Thoracic aorta (tissue), 2 donors: ENCODE measurements around the gene SPOCK2. TPM values are rescaled to one million over a fixed set of nuclear protein-coding genes. Genes with fewer than 3 reads are reported as not detected.
A peak's percentile ranks its signal among the peaks of the same experiment; 100 is the strongest.

ENCODE experiments used
- ATAC-seq: fragments of 150-250 bp; one replicate; pipeline ENCODE4 v1.8.0; 2017; ENCODE audit warnings: low read depth; ENCODE audit not compliant: insufficient number of reproducible peaks, low FRiP score
- DNase-seq: peaks from one replicate; pipeline ENCODE4 v3.0.0-alpha.2; 2020; ENCODE audit warnings: low spot score
- H3K27ac ChIP-seq, 2 donors: fragments of 200-600 bp; sonication (generic); 1 replicate in 1 of 2; 2 replicates in 1 of 2; pipeline ENCODE4 v1.5.1; 2016; ENCODE audit warnings: mild to moderate bottlenecking in 2 of 2, moderate library complexity in 2 of 2
- H3K27me3 ChIP-seq: fragments of 200-600 bp; sonication (generic); replicated peaks from 2 replicates; pipeline ENCODE4 v1.6.0; 2016; ENCODE audit warnings: mild to moderate bottlenecking; ENCODE audit not compliant: insufficient read depth
- H3K36me3 ChIP-seq: fragments of 200-600 bp; sonication (generic); one replicate; pipeline ENCODE4 v1.5.1; 2016
- H3K4me1 ChIP-seq, 2 donors: fragments of 200-600 bp; sonication (generic); 1 replicate in 1 of 2; 2 replicates in 1 of 2; pipeline versions ENCODE4 v1.5.1 to v1.6.0; 2016; ENCODE audit warnings: low read depth in 2 of 2, mild to moderate bottlenecking in 1 of 2; ENCODE audit not compliant: control insufficient read depth in 1 of 2
- H3K4me3 ChIP-seq: fragments of 200-600 bp; sonication (generic); 2 replicates; pipeline ENCODE4 v1.5.1; 2016; ENCODE audit warnings: mild to moderate bottlenecking
- H3K9me3 ChIP-seq: fragments of 200-600 bp; sonication (generic); 2 replicates; pipeline ENCODE4 v1.5.1; 2016
- total RNA-seq, 2 donors: library from RNA; depleted of rRNA; stranded (reverse); fragments of >200 nt; gene quantifications; one replicate each; pipeline versions ENCODE4 v1.1.0 to v1.2.3, GENCODE V29; 2016
- TF ChIP-seq, protein P1 (sequence below): fragments of 200-600 bp; sonication (generic); IDR thresholded peaks from one replicate; pipeline ENCODE4 v1.5.1; 2019; ENCODE audit warnings: antibody characterized with exemption

The SPOCK2 gene
- total RNA-seq, 2 donors from 2014 or later, result 3.5 to 13.8 TPM

- Histone ChIP-seq H3K9me3 (no peaks in the 10 kb centered on the region), H3K36me3 (peaks cover 10% of the 10 kb centered on the region), H3K4me1 (peaks cover 18 to 66% of the 10 kb centered on the region in 2 donors), H3K27ac (peak overlapping the region; percentile 38 to 45), H3K4me3 (peak overlapping the region; percentile 12), H3K27me3 (no peaks in the 10 kb centered on the region)
- TF ChIP-seq, protein P1, sequence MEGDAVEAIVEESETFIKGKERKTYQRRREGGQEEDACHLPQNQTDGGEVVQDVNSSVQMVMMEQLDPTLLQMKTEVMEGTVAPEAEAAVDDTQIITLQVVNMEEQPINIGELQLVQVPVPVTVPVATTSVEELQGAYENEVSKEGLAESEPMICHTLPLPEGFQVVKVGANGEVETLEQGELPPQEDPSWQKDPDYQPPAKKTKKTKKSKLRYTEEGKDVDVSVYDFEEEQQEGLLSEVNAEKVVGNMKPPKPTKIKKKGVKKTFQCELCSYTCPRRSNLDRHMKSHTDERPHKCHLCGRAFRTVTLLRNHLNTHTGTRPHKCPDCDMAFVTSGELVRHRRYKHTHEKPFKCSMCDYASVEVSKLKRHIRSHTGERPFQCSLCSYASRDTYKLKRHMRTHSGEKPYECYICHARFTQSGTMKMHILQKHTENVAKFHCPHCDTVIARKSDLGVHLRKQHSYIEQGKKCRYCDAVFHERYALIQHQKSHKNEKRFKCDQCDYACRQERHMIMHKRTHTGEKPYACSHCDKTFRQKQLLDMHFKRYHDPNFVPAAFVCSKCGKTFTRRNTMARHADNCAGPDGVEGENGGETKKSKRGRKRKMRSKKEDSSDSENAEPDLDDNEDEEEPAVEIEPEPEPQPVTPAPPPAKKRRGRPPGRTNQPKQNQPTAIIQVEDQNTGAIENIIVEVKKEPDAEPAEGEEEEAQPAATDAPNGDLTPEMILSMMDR, result no peak
- DNase-seq, result no peak
- ATAC-seq, result no peak
These were observed 71.6 kb downstream of the SPOCK2 start for GRCh38 chr10:72016608-72017300.

- peaks cover 22 to 62% of the 10 kb centered on the region in 2 donors for H3K4me1 ChIP-seq
- no peak for DNase-seq
- TF ChIP-seq, protein P1, result no peak
- no peak for ATAC-seq
- no peaks in the 10 kb centered on the region for H3K27me3 ChIP-seq
- peaks cover 13% of the 10 kb centered on the region for H3K36me3 ChIP-seq
- no peak overlapping the region for H3K4me3 ChIP-seq
- no peaks in the 10 kb centered on the region for H3K9me3 ChIP-seq
- no peak overlapping the region for H3K27ac ChIP-seq
These were observed 72.5 kb downstream of the SPOCK2 start for GRCh38 chr10:72015841-72016240.

GRCh38 chr10:72014785-72015480 is 73.4 kb downstream of the SPOCK2 start:
- H3K36me3 ChIP-seq, result peaks cover 13% of the 10 kb centered on the region
- TF ChIP-seq, protein P1, result no peak
- ATAC-seq (no peak), DNase-seq (no peak)
- peaks cover 31 to 63% of the 10 kb centered on the region in 2 donors for H3K4me1 ChIP-seq
- H3K27ac ChIP-seq, result no peak overlapping the region
- H3K4me3 ChIP-seq, result no peak overlapping the region
- no peaks in the 10 kb centered on the region for H3K27me3 ChIP-seq
- H3K9me3 ChIP-seq, result no peaks in the 10 kb centered on the region

GRCh38 chr10:72014197-72014596 is 74.2 kb downstream of the SPOCK2 start:
- H3K27me3 ChIP-seq, result no peaks in the 10 kb centered on the region
- no peak overlapping the region for H3K4me3 ChIP-seq
- no peak overlapping the region for H3K27ac ChIP-seq
- no peaks in the 10 kb centered on the region for H3K9me3 ChIP-seq
- ATAC-seq, result no peak
- TF ChIP-seq, protein P1, result no peak
- H3K36me3 ChIP-seq, result peaks cover 13% of the 10 kb centered on the region
- H3K4me1 ChIP-seq, result peaks cover 33 to 59% of the 10 kb centered on the region in 2 donors
- no peak for DNase-seq

- TF ChIP-seq, protein P1, result no peak
- peaks cover 18% of the 10 kb centered on the region for H3K36me3 ChIP-seq
- no peaks in the 10 kb centered on the region for H3K27me3 ChIP-seq
- no peak overlapping the region for H3K4me3 ChIP-seq
- no peaks in the 10 kb centered on the region for H3K9me3 ChIP-seq
- ATAC-seq (no peak), DNase-seq (no peak)
- H3K27ac ChIP-seq, result no peak overlapping the region
- peaks cover 40 to 67% of the 10 kb centered on the region in 2 donors for H3K4me1 ChIP-seq
These were observed 75.0 kb downstream of the SPOCK2 start for GRCh38 chr10:72013202-72013945.
